Measurements from ENCODE around the gene ARL16.
A peak's percentile ranks its signal among the peaks of the same experiment; 100 is the strongest.
"Not testable (repeated sequence)": the region's sequence is repeated elsewhere in the genome, so short reads cannot be mapped to it uniquely, and the experiment has no call there.

- TF ChIP-seq CTCF (IDR thresholded peaks at IDR 0.05; ENCODE audit: poor library complexity, severe bottlenecking), result peak; percentile 61
- TF ChIP-seq POLR2AphosphoS5 (IDR thresholded peaks at IDR 0.05); EZH2 (IDR thresholded peaks at IDR 0.05; ENCODE audit: borderline replicate concordance, insufficient read depth, low read length, poor library complexity, severe bottlenecking); REST (IDR thresholded peaks at IDR 0.05; ENCODE audit: borderline replicate concordance); EP300 (conservative IDR thresholded peaks at IDR 0.05; ENCODE audit: poor library complexity, severe bottlenecking): not testable (repeated sequence)
These were observed 7.9 kb downstream of the ARL16 start for GRCh38 chr17:81675515-81676221.

Data from neural cell (in vitro differentiated cells).